HG03565 (cell line): ENCODE results near the gene PIGW.

Source experiments
- ATAC-seq: cut with Tn5 transposase; IDR thresholded peaks from one replicate; pipeline ENCODE4 v1.9.1; 2021; ENCODE audit warnings: mild to moderate bottlenecking, moderate library complexity; ENCODE audit not compliant: unreplicated experiment

Gene PIGW, protein sequence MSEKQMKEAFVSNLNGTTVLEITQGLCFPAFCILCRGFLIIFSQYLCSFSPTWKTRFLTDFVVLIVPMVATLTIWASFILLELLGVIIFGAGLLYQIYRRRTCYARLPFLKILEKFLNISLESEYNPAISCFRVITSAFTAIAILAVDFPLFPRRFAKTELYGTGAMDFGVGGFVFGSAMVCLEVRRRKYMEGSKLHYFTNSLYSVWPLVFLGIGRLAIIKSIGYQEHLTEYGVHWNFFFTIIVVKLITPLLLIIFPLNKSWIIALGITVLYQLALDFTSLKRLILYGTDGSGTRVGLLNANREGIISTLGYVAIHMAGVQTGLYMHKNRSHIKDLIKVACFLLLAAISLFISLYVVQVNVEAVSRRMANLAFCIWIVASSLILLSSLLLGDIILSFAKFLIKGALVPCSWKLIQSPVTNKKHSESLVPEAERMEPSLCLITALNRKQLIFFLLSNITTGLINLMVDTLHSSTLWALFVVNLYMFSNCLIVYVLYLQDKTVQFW

DNA sequence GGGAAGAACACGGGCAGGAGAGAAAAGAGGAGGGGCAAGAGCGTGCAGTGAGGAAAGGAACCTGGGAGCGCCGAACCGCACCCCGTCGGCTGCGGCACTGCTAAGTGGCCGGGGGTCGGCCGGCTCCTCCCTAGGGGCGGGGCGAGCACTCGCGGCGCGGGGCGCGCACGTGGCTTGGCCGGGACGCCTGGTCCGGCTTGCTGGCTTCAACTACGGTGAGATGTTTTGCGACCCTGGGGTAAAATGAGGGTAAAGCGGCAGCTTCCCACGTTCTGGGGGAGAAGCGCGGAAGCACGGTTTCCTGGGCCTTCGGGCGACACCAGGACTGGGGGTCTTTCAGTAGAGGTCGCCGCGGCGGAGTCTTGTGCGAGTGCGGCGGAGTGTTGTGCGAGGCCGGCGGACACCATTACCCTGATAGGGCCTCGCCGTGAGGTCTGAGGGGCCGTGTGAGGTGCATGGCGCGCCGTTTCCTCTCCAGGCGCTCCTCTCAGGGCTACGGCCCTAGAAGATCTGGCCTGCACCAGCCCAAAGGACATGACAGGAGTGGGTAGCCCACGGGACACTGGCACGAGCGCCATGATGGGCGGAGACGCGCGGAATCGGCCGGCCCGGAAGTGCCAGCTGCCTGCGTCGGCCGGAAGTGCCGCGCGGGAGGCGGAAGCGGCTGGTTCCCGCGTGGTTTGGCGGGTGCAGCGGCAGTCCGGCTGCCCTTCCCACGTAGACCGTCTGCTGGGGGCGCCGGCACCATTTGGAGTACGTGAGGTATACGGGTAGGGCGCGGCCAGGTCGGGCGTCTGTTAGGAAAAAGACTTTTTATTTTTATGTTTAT, at the start of gene PIGW, which contains the start of gene MYO19:
TSS of gene PIGW (plus strand) at position 148 of the 829 bp plus-strand sequence. CDS start 2,115 bp downstream, outside the sequence.
TSS of gene MYO19 (minus strand) at position 29 of the 829 bp plus-strand sequence. CDS start 2,330 bp downstream, outside the sequence.
- peak; percentile 63 for ATAC-seq

DNA sequence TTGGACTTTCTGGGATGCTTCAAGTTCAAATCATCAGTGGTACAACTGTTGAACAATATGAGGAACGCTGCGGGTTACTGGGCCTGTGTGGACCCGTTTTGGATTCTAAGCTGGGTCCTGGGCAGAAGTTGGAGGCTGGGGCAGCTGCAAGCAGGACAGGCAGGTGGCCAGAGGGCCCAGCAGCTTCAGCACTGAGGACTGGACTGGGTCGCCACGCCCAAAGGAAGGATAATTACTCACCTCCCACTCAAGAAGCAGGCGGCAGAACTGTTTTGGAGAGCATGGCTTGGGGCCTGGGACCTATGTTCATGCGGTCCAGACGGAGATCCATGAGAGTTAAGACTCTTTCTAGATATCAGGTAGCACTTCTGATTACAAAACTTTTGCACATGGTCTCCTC, 49.8 kb upstream of the PIGW start:
- no peak for ATAC-seq

DNA sequence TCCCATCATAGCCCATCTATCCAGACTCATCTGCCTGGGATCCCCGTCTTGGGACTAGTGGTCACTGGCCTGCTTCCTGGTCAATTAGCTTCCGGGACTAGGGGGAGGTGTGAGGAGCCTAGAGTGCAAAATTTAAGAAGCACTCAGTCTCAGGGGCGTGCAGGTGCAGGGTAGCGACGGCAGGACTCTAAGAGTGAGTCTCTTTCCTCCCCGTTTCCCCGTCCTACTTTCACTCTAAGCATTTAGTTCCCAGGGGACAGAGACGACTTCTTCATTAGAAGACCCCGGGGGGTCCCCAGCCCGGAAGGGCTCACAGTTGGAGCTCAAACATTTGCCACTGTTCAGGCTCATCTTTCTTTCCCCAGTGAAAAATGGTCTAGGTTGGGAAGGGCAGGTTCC, 49.0 kb upstream of the PIGW start:
- no peak for ATAC-seq

DNA sequence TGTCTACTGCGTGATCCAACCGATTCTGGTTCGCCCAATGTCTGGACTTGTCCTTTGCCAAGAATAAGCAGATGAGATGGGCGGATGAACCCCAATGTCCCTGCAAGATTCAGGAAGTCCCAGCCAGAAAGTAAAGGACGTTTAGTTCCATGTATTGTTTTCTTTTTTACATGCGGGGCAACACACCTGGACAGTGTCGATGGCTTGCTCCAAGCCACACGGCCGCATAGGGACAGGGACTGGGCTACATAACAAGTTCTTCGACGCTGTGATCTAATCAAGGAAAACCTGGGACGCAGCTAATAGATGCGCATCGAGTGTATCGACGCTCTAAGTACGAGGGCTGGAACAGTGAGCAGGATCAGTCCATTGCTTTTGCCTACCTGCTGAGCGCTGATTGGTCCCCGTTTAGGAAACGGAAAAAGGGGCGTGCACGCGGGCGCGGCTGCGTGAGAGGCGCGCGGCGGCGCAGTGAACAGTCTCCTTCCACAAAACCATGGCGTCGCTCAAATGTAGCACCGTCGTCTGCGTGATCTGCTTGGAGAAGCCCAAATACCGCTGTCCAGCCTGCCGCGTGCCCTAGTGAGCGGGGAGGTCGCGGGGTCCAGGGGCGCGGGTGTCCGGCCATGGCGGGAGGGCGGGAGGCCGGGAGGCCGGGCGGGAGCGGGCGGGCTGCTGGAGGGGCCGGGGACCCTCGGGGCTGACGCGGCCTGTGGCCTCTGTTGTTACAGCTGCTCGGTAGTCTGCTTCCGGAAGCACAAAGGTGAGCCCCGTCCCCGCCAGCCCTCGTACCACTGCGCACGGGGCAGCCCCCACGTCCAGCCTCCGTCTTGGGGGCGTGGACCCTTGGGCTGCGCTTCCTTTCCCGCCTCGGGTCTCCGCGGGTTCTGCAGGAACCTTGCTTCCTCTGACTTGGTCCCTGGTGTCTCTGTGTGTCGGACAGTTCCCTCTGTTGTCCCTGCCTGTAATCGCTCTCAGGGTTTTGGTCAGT, 48.3 kb upstream of the PIGW start, which contains the start of gene ZNHIT3:
TSS of gene ZNHIT3 (plus strand) at position 478 of the 991 bp plus-strand sequence. CDS start at position 497, 19 bp downstream.
- ATAC-seq: peak; percentile 84

DNA sequence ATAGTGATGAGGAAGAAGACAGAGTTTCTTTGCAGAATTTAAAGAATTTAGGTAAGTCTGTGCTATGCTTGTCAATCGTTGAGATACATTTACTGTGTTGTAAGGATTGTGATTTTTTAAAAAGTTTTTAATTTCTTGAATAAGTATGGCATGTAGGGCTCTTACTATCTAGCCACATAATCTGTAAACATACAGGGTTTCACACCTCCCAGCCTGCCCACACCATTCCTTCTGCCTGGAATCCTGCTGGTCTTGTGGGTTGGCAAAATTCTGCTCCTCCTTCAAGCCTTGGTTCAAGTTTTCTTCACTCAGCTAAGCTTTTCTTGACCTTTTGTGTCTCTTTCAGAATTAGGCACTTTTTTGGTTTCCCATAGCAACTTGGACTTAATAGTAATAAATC, 40.8 kb upstream of the PIGW start:
- no peak for ATAC-seq

DNA sequence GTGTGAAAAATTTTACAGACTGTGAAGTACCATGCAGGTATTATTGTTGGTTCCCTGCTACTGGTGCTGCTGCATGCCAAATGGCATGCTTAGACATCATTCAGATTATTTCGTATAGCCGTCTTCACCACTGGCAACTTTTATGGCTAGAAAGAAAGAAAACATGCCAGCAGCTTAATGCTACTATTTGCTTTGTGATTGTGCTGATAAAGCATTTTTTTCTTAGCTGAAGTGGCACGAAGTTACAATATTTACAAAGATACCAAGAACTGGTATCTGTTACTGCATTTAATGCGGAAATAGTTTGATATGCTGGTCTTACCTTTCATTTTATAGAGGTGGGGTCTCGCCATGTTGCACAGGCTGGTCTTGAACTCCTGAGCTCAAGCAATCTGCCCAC, 40.1 kb upstream of the PIGW start:
- ATAC-seq: no peak

DNA sequence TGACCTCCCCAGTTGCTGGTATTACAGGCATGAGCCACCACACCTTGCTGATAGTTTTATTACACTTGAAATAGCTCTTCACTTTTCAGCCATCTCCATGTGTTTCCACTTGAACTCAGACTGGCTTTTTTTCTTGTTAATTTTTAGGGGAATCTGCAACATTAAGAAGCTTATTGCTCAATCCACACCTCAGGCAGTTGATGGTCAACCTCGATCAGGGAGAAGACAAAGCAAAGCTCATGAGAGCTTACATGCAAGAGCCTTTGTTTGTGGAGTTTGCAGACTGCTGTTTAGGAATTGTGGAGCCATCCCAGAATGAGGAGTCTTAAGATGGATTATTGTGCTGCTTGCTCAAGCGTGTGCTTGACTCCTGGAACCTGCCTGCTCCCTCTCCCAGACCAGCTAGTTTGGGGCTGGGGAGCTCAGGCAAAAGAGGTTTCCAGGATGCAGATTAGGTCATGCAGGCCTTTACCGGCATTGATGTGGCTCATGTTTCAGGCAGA, 39.7 kb upstream of the PIGW start:
- ATAC-seq: no peak

DNA sequence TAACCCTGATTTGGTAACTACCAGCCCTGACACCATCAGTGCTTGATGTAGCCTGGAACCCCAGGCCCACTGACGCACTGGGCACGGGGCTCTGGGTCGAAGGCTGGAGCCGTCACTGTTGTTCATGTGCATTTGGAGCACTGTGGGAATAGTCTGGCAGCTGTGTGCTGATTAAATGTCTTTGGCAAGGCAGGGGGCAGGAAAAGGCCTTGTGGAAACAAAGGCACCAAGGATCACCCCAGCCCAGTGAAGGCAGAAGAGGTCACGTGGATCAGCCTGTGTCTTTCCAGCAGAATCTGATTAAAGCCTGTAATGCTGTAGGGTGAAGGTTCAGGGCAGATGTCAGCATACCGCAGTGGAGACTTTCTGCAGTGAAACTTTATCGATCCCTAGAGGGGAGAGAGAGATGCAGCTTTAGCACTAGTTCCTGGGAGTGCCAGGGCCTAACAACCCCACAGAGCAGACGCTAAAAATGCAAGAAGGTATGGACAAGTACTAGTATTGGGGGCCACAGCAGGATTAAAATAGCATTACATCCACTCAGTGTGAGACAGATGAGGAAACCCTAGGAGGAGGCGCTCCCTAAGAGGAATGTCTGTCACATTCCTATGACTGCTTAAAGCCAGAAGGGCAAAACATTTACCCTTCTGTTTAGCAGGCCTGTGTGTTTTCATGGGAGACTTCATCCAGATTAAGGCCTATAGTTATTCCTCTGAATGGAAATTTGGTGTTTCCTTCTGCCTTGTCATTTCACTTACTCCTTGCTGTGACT, 38.6 kb upstream of the PIGW start:
- no peak for ATAC-seq

DNA sequence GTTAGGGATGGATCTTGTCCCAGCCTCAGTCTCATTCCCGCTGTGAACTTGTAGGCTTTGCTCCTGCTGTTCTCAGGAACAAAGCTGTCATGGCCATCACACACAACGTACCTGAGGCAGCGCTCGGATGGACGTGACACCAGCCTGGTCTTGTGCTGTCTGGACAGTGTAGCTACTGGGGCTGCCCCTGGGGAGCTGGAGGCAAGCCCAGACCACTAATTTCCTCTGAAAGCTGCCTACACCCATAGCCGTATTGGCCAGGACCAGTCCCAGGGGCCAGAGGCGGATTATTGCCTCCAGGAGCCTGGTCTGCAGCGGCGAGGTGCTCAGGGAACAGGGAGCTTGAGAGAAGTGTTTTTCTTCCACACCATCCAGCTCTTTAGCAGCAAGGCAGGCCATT, 36.6 kb upstream of the PIGW start:
- no peak for ATAC-seq

DNA sequence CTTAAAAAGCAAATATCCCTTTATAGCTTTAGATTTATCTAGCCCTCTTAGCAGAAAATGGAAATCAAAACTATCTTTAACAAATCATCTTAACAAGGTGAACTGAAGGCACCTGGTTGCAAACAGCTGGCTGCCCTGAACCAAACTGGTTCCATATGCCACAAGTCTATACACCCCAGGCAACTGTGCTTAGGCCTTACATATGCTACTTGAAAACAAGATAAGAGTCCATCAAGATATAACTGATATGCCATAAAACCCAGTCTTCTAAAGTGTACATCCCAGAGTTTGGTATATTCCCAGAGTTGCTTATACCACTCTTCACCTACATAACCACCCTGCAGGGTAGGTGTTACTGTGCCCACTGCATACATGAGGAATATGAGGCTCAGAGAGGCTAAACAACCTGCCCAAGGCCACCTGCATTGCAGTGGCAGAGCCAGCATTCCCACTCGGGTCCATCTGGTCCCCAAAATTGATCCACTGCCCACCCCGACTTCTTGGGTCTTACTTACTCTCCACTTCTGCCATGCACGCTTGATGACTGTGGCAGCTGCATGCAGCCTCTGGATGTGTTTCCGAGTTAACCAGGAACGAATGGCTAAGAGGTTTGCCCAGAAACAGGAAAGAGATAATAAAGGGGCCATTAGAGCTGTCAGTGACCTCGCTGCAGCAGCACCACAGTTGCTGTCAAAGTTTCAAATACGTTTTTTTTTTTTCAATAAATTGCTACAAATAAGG, 36.1 kb upstream of the PIGW start:
- no peak for ATAC-seq

DNA sequence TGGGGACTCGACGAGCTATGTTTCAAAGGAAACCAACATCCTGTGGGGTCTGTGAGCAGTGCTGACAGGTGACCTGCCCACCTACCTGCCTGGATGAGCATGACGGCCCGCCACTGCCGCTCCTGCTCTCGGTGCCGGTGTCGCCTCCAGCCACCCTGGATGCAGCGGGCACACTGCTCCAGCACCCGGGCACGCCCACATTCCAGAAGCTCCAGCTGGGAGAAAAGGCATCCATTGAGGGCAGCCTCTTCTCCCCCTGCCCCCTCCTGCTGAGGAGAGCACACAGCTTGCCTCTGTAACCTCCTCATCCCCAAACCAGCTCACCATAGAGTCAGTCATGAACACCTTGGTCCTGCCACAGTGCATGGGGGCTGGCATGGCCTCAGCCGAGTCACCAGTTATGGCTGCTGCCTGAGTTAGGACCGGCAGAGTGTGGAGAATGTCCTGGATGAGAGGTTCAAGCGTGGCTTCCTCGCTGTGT, 34.0 kb upstream of the PIGW start:
- no peak for ATAC-seq

DNA sequence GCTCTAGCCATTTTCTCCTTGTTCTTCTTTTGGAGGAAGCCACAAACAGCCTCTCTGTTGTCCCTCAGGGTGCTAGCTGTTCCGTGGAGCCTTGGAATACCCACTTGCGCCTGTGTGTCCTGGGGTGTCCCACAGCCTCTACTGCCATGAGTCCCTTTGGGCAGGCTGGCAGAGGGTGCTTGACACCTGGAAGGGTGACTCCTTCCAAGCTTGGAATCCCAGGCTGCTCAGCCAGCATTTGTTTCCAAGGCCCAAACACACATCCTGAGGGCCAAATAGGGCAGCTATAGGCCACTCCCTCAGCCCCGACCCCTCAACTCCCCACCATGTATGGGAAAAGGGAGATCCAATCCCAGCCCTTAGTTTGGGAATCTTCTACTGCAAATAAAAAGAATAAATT, 33.4 kb upstream of the PIGW start:
- no peak for ATAC-seq

DNA sequence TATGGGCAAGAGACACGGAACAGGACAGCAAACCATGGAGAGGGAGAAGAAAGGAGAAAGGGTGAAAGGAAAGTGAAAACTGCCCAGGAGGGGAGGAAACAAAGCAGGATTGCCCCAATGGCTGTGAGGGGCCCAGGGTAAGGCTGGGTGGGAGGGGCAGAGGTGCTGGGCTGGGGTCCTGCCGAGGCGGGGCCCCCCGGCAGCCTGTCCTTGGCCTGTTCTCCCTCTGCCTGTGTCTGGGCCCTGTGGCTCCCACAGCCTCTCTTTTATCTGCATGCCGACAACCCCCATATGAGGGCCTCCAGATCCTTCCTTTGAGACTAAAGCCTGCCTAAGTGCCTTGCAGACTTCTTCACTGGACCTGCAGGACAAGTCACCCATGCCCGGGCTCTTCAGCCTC, 32.8 kb upstream of the PIGW start:
- ATAC-seq: no peak

DNA sequence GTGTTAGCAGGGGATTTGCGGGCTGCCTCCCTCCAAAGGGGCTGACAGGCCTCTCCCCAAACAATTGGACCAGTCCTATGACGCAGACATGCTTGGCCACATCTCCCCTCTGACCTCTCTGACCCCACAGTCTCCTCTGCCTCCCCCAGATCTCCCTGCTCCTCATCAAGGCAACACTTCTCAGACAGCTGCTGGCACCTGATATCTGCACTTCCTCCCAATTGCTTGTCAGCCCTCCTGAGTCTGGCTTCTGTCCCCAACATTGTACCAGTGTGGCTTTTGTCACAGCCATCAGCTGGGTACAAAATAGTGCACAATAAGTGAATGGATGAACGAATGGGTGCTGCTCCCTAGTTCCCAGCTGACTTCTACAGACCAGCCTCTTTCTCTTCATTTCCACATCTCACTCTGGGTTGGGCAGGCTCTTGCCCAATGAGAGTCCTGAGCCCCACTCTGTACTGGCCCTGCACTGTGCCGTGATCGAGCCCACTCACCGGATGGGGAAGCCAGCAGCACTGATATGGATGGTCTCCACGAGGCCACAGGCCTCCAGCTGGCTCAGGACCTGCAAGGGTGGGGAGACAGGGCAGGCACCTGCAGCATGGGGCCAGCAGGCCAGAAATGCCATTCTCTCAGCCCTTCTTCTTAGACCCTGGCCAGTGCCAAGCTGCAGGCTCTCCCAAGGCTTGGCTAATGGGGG, 31.2 kb upstream of the PIGW start:
- no peak for ATAC-seq

DNA sequence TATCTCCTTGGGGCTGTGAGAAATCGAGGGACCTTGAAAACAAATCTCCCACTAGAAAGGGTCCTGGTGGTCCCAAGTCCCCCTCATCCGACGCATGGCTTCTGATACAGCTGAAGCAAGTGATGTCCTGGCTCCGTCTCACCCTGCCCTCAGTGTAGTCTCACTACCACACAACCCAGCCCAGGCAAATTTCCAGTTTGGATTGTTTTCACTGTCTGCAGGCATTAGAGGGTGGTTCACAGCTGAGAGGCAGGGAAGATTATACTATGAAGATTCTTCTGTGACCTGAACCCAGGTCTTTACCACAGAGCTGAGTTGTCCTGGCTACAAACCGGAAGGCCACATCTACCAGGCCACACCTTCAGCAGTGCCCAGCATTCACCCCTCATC, 30.6 kb upstream of the PIGW start:
- no peak for ATAC-seq

DNA sequence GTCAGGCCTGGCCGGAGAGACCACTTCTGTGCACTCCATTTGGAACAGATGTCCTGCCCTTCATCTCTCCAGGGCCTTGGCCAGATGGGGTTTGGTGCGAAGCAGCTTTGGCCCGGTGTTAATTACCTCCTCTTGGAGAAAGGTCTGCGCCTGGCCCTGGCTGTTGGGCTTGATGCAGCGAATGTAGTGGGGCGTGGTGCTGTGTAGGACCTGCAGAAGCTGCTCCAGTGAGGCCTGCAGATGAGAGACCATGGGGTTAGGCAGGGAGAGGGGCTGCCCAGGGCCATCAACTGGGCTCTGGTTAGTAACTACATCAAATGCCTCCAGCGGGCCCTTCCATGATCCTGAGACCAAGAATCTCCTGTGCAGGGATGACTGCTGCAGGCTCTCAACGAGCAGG, 29.6 kb upstream of the PIGW start:
- ATAC-seq: no peak

DNA sequence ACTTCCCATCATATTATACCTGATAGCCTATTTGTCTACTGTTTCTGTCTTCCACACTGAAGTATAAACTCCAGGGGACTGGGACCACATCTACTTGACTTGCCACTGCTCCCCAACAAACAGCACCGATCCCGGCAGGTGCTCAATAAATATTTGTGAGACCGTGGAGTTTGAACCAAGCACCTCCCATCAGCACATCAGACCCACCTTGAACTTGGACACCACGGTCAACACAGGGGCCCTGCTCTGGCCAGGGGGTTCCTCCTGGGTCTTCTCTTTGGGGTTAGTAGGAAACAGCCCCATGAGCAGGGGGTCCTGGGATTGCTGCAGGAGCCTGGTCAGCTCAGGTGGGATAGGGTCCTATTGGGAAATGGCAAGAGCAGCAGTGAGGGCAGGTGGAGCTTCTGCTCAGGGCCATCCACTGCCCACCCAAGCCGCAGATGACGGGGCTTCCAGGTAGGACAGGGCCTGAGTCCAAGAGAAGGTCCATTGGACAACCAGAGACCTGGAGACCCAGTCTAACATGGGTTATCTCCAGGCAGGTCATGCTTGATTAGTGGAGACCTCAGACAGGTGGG, 28.4 kb upstream of the PIGW start:
- ATAC-seq: no peak

DNA sequence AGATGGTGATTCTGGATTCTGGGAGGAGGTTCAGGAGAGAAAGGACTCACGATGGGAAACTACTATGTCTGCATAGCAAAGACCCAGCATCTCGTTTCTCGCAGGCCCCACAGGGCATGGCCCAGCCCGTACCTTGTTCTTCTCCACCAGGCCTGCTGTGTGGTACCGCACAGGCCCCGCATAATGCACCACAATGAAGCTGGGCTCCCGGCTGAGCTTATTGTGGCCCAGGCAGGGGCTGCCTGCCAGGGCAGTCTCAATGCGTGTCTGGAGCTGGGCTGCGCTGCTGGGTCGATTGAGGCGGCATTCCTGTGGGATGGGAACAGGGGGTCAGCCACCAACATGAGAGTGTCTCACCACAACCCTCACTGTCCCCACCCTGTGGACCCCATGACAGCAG, 28.0 kb upstream of the PIGW start:
- no peak for ATAC-seq
